H4 (cell line): ENCODE measurements around the gene ABO. TPM values are rescaled to one million over a fixed set of nuclear protein-coding genes. Genes with fewer than 3 reads are reported as not detected.
"Not testable (repeated sequence)": the region's sequence is repeated elsewhere in the genome, so short reads cannot be mapped to it uniquely, and the experiment has no call there.

Experiments
- DNase-seq: peaks from one replicate; pipeline ENCODE4 v3.0.0-alpha.2; 2015; ENCODE audit warnings: low spot score
- total RNA-seq: library from RNA; depleted of rRNA; stranded (reverse); fragments of >200 nt; shearing (Covaris generic); gene quantifications from 2 replicates; pipeline ENCODE4 v1.2.3, GENCODE V29; 2014

Gene ABO
- total RNA-seq, 1 experiment from 2014 or later, result not detected

DNA sequence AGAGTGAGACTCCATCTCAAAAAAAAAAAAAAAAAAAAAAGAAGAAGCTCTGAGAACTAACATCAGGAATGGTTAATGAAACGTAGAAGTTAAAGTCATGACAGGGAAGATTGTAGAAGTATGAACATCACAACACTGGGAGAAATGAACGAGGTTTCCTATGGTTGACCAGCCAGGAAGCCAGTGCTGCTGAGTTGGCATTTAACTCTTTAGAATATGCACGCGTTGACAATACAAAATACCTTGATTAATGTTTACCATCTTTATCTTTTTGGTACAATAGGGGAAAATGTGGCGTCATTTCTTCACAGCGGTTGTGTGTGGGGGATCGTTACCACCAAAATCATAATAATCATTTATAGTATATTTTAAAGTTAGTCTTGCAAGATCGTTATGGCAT, 32.0 kb downstream of the ABO start:
- DNase-seq, result no peak

DNA sequence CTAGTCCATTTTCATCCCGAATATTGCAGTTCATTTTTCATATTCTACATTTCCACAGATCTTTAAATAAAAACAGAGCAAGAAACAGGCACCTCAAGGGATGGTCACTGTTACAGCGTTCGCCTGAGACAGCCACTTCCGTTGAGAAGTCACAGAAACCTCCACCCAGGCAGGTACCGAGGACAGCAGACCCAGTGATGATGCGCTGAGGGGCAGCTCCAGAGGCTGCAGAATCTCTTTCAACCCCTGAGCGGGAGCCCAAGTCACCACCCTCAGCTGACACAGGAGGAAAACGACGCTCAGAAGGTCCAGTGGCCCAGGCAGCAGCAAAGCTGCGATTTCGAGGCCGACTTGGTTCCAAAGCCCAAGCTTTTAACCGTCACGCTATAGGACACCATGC, 32.8 kb downstream of the ABO start:
- DNase-seq, result no peak

DNA sequence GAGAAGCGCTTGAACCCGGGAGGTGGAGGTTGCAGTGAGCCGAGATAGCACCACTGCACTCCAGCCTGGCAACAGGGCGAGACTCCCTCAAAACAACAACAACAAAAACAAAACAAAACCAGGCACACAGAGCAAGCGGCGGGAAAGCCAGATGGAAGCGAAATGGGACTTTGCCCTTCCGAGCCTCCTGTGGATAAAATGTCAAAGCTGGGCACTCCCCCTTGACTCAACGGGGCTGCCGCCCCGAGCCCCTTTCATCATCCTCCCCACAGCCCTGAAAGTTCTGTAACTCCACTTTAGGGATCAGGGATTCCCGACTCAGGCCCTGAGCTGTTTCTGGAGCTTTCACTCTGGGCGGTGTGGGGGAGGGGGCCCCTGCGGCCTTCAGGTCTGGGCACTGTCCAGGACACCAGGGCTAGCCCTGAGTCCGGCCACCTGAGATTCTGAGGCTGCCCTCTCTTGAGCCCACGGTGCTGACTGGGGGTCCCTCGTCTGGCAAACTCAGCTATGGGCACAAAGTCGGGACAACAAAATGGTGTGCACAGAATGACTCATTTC, 35.4 kb downstream of the ABO start:
- no peak for DNase-seq

DNA sequence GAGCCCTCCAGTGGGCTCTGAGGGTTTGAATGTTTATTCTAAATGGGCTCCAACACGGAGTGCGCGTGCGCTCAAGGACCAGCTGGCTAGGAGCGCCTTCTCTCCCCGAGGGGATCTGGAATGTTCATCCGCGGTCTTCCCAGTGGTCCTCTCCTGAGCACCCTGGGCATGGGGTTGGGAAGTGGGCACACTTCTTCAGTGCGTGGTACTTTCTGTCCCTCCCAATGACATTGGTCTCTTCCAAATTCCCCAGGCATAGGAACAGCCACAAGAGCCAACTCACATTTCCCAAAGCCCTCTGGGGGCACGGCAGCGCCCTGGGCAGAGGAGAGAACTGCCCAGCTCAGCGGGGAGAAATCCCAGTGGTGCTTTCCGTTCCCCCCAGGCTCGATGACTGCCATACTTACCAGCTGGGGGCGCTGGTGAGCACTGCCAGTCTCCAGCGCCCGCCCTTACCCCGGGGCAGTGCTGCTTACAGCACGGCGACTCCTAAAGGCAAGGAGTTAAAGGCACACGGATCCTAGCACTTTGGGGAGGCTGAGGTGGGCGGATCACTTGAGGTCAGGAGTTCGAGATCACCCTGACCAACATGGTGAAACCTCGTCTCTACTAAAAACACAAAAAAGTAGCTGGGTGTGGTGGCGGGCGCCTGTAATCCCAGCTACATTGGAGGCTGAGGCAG, 36.0 kb downstream of the ABO start:
- peak; percentile 29 for DNase-seq

DNA sequence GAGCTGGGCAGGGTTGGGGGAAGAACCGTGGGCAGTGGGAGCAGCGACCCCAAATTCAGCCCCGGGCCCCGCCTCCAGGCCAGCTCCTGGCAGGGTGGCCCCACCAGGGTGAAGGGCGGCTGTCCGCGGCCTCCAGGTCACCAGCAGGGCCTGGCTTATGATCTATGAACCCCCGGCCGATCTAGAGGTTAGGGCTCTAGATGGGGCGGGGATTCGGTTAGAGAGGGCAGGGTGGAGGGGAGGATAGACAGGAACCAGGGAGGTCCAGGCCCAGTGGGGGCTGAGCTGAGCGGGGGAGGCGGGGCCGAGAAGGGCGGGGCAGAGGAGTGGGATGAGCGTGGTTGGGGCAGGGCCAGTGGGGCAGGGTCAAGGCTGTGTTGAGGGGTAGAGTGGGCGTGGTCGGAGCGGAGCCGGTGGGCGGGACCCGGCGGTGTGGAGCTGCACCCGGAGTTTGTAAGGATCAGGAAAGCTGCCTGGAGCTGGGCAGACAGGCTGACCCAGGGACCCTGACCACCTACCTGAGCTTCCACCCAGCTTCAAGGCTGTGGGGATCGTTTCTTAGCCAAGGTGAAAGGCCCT, 36.6 kb downstream of the ABO start:
- DNase-seq, result no peak

DNA sequence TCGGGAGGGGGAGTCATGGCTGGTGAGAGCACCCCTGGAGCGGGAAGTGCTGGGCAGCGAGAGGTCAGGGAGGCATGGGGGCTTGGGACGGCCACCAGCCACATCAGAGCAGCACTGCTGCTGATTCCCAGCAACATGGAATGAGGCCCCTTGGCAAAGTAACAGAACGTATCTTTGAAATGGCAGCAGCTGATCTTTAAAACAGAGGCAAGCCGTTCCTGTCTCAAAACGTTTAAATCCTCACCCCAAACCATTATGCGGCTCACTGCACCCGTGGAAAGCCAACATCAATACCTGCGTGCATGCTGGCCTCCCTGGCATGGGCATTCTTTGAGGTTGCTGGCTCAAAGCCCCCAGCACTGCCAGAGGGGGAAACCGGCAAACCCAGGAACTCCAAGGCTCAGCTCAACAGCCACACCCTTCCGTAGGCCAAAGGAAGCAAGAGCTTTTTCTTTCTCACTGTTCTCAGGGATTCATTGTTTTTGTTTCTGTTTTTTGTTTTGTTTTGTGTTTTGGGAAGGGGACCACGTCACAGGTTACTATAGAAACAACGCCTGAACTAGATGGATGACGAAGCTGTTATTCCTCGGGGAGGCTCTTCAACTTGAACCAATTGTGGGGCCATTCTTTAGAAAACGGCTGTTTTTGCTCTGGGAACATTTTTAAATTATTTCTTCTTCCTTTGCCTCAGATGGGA, 37.8 kb downstream of the ABO start:
- peak; percentile 62 for DNase-seq

DNA sequence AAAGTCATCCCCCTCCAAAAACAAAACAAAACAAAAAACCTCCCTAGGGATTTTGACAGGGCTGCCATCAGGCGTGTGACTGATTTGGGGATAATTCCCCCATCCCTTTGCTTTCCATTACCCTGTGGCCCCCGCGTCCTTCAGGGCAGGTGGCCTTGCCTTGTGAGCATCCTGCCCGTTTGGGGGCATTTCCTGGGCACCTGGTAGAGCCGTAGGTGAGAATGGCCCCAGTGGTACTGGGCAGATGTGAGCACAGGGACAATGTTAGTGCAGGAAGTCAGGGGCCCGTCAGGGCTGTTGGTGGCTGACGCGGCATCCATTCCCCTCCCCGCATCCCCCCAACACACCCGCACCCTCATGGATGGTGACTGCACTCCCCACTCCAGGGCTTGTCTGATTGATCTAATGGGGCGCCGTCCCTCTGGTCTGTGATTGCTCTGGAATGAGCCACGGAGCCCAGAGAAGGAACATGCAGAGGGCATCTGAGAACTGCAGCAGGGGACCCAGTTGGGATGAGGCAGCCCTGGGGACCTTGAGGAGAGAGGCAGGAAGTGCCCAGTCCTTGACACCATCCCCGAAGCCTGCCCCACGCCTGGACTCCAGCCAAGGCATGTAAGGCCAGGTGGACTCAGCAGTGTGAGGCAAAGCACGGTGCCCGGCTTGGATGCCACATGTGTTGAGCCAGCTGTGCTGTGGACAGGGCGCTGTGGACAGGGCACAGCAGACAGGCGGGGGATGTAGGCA, 38.5 kb downstream of the ABO start:
- not testable (repeated sequence) for DNase-seq

DNA sequence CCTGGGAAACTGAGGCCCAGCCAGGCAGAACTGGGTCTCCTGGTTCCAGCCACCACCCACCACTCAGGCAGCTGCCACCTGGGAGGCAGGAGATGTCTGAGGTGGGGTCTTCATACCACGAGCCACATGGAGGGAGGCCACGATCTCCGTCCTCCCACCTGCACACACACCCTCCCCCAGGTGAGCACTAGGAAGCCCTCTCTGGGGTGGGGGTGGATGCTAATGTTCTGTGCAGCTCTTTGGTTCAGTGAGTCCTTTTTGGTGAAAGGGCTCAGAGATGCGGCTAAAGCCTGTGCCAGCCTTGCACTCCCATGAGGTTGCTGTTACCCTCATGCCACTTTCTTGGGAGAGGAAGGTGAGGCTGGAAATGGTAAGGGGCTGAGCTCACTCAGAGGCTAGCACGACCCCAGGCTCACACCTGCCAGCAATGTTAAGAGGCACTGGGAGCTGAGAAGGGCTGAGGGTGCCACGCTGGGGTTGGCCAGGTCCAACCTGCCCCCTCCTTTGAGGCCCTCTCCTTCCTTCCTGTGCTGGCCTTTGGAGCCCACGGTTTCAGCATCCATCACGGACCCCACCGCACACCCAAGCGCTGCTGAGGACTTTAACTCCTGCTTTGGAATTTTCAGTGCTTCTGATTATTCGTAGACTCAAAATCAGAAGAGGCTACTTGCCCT, 39.3 kb downstream of the ABO start:
- DNase-seq, result no peak

DNA sequence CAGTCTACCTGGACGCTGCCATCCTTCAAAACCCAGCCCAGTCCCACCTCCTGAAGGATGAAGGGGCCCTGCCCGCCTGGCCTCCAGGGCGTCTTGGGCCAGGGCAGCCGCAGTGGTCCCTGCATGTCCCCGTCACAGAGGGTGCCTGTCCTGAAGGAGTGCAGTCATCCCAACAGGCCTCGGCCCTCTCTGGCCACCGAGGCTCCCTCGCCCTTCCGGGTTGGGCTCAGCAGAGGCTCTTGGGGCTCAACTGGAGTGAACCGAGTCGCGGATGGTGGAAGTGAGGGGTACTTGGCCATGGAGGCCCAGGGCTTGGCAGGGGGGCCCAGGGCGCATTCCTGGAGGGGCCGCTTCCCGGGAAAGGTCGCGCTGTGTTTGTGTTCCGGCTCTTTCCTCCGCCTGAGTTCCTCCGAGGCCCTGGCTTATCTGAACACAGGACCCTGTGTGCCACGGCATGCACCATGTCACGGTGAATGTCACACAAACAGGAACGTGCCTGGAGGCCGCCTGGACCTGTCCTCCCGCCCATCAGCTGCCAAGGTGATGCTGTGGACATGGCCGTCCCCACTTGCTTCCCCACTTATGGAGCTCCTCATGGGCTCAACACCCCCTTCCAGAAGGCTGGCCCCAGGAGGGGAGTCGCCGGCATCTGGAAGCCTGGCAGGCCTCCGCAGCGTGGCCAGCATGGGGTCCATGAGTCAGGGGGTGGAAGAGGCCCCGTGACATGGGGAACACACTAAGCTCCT, 40.3 kb downstream of the ABO start:
- DNase-seq, result no peak

DNA sequence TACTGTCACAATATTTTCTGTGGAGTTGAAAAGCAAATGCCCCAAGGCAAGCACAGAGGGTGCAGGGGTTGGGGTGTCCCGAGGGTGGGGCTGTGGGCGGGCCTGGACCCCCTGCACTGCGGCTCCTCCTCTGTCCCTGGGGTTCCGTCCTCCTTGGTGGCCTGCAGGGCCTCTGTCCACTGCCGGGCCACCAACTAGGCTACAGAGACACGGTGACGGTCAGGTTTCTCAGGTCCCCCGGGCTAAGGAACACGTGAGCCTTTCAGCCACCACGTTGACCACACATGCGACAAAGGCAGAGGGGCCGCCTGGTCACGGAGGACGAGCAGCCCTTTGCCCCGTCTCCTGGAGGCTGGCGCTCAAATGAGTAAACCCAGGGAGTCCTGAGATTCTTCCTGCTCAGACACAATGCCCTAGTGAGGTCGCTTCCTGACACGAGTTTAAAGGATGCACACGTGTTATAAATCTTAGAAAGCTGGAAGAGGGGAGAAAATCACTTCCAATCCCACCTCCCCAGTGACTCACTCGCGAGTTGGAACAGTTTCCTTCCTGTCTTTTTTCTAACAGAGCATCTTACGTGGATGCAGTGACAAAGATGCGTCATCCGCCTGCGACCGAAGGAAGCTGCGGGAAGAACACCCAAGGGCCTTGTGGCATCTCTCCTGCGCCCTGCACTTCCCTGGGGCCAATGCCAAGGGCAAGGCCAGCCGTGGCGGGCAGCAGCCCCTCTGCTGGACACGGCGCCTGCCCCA, 41.1 kb downstream of the ABO start:
- no peak for DNase-seq

DNA sequence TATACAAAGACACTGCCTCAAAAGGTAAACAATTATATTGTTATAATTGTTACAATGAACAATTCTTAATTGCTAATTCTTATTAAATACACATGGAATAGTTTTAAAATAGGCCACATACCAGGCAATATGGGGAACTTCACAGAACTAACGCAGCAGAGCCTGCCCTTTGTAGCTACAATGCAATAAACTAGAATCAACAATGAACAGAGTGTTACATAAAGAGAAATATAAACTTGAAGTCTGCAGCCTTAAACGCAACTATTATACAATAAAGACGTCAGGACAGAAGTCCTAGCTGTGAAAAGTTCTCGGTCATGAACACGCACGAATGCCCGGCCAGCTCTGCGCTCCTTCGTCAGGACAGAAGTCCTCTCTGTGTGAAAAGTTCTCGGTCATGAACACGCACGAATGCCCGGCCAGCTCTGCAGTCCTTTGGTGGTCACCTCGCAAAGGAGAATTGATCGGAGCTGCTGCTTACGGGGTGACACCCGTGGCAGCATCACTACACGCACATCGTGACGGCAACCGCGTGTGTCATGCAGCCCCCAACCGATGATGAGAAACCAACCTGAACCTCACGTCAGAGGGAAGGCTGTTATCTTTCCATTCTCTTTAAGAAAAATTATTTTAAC, 43.0 kb downstream of the ABO start:
- DNase-seq, result not testable (repeated sequence)

DNA sequence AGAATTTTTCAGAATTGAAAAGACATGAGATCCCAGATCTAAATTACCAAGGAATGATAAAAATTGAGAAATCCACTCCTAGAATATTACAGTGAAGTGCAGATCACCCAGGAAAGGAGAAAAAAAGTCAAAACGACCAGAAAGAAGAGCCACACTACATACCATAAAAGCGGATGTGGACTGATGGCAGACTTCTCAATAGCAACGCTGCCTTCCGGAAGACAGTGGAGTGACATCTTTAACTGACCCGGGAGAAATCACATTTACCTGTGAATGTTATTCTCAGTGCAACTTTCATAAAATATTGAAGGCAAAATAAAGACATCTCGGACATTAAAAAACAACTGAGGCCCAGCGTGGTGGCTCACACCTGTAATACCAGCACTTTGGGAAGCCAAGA, 44.5 kb downstream of the ABO start:
- DNase-seq, result not testable (repeated sequence)

DNA sequence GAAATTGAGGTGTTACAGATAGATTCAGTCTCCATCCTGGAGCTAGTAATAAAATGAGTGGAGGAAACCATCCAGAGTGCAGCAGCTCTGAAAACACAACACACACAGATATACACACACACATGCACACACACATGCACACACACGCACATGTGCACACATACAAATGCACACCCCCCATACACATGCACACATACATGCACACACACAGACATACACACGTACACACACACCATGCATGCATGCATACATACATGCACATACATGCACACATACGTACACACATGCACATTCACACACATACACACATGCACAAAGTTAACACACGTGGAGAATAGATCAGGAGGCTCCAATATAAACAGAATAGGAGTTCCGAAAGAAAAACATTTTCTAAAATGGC, 44.9 kb downstream of the ABO start:
- no peak for DNase-seq

DNA sequence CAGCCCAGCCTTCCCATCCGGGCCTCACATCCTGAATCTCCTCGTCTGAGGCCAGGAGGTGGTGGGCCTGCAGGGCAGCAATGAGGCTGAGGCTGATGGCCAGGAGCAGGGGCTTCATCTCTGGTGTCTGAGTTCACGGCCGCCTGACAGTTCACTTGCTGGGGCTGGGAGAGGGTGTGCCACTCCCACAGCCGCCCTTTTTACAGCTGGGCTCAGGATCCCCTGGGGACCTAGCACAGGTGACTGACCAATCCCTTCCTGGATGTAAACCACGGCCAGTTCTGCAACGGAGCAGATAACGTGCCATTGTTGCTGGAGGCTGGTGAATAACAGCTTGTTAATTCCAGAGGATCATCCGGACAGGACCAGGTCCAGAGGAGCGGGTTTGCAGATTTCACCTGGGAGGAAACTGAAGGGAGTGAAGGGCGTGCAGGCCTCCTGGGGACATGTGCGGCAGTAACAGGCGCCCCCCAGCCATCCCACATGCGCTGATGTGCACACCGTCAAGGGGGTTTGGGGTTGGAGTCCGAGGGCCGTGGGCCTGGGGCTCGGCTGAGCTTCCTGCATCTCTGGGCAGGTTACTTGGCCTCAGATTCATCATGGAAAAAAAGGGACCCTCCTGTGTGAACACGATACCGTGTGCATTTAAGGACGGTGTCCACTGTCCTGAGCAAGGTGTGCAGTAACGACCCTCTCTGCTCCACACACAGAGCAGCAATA, 46.4 kb downstream of the ABO start:
- DNase-seq, result not testable (repeated sequence)

DNA sequence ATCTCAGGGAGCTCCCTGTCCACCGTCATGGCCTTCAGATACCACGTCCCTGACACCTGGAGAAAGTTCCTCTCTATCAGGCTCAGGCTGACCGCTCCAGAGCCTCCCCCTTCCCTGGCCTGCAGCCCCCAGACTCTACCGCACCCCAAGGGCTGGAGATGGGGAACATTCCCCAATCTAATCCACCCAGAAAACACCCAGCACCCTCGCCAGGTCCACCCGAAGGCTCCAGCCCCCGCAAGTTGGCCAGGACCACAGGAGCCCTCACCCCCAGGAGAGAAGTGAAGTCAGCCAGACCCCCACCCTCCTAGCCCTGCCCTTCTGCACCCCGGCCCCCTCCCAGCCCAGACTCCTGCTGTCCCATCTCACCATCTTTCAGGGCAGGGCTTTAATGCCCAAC, 47.0 kb downstream of the ABO start:
- not testable (repeated sequence) for DNase-seq

DNA sequence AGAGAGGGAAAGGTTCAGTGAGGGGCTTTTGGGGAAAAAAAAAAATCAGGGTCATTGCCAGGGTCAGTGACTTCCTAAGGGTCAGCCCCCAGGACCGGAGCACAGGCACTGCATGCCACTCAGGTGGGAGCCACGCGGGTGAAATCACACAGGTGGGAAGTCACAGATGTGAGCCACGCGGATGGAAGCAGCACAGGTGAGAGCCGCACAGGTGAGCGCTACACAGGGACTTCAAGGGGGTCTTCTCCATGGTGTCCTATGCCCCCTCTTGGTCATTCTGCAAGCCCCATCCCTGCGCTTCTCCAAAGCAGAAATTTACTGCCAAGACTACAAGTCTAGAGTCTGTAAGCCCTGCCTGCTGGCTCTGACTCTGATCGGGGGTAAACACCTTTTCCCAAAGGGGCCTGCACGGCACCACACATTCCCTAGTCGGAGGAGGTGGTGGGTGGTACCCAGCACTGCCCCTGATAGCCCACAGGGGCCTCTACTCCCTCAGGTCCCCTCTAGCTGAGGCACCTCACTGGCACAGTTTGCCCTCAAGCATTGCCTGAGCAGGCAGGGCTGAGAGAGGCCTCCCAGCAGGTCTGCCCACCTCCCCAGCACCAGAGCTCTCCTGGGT, 47.6 kb downstream of the ABO start:
- no peak for DNase-seq

DNA sequence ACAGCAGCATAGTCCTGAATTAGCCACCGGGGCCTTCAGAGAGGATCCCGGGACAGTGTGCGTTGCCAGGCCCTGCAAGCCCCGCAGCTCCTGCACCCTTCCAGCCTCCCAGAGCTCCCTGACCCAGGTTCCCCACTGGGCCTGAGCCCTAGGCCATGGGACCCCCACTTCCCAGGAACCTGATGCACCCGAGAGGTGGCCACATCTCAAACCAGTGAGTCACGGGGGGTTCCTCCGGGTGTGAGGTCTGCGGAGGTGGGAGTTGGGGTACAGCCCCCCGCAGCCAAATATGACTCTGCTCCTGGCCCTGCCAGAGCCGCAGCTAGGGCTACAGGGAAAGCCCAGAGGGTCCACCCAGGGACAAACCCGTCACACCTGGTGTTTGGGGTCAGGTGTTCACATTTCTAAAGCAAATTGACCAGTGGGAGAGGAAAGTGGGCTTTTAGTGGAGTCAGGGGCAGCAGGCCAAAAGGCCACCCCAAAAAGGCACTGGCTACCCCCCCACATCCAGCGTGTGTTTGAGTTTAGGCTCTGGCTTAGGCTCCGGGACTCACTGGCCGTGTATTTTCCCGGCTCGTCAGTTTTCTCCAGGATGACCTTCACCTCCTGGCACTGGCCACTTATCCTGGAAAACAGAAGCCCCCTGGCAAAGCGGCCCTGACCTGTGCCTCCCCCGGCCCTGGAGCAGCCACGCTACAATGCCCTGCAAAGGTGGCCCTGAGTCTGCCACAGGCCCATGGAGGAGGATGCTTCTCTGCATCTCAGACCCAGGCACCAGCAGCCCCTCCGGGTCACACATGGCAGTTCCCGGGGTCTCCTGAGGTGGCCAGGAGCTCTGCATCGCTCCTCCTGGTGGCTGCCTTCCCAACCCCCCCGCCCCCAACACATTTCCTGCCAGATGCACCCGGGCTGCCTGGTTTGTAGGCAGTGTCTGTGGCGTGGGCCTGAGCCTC, 48.5 kb downstream of the ABO start:
- no peak for DNase-seq
